Gastrocnemius medialis (tissue), 4 donors: ENCODE results near the gene CCDC169. TPM values are rescaled to one million over a fixed set of nuclear protein-coding genes. Genes with fewer than 3 reads are reported as not detected.

Experiments
- ATAC-seq, 2 donors: fragments of 150-250 bp; one replicate each; pipeline ENCODE4 v1.9.1; 2016
- DNase-seq, 2 donors: peaks; one replicate each; pipeline ENCODE4 v3.0.0-alpha.2; 2019
- H3K27ac ChIP-seq, 4 donors: fragments of 200-600 bp; sonication (generic); 1 replicate in 1 of 4; 2 replicates in 3 of 4; pipeline ENCODE4 v1.5.1; 2016 to 2018; ENCODE audit warnings: mild to moderate bottlenecking in 2 of 4, moderate library complexity in 1 of 4
- H3K27me3 ChIP-seq, 3 donors: fragments of 200-600 bp; sonication (generic) in 2 of 3; 1 replicate in 1 of 3; 2 replicates in 2 of 3; pipeline versions ENCODE4 v1.5.1 to v1.6.0; 2016 to 2019; ENCODE audit warnings: mild to moderate bottlenecking in 1 of 3, moderate library complexity in 1 of 3
- H3K36me3 ChIP-seq, 2 donors: fragments of 200-600 bp; sonication (generic) in 1 of 2; one replicate each; pipeline ENCODE4 v1.5.1; 2017 to 2018
- H3K4me1 ChIP-seq, 2 donors: fragments of 200-600 bp; sonication (generic) in 1 of 2; one replicate each; pipeline ENCODE4 v1.5.1; 2016 to 2017; ENCODE audit warnings: mild to moderate bottlenecking in 2 of 2
- H3K4me3 ChIP-seq, 4 donors: fragments of 200-600 bp; sonication (generic) in 3 of 4; 1 replicate in 1 of 4; 2 replicates in 3 of 4; pipeline ENCODE4 v1.5.1; 2016 to 2019; ENCODE audit warnings: mild to moderate bottlenecking in 2 of 4
- H3K9me3 ChIP-seq, 3 donors: fragments of 200-600 bp; sonication (generic) in 2 of 3; 1 replicate in 1 of 3; 2 replicates in 2 of 3; pipeline ENCODE4 v1.5.1; 2016 to 2019
- CTCF ChIP-seq, 5 experiments: fragments of 450-650 bp in 3 of 5; fragments of 200-600 bp in 2 of 5; sonication (generic) in 2 of 5; IDR thresholded peaks in 4 of 5; conservative IDR thresholded peaks in 1 of 5; 1 replicate in 4 of 5; 2 replicates in 1 of 5; pipeline ENCODE4 v1.5.1; 2016 to 2019; ENCODE audit warnings: antibody characterized with exemption in 5 of 5, mild to moderate bottlenecking in 3 of 5, moderate library complexity in 3 of 5
- POLR2A ChIP-seq, 2 donors: fragments of 450-650 bp; IDR thresholded peaks; one replicate each; pipeline ENCODE4 v1.6.1; 2017; ENCODE audit warnings: antibody characterized with exemption in 2 of 2, mild to moderate bottlenecking in 2 of 2, moderate library complexity in 2 of 2
- in situ Hi-C, 4 donors: fragments of 200-750 bp; cut with MboI; loops; one replicate each; pipeline versions ENCODE4 v1.15.0 to v1.8.0; 2017; ENCODE audit warnings: low sequenced_read_pairs in 4 of 4
- intact Hi-C: fragments of 100-400 bp; cut with DNase I; formaldehyde crosslinking; loops from one replicate; pipeline ENCODE4 v1.15.1; 2023; ENCODE audit warnings: low total_unique reads
- total RNA-seq, 4 donors: library from RNA; depleted of rRNA; stranded (reverse); fragments of >200 nt; gene quantifications; one replicate each; pipeline versions ENCODE4 v1.1.0 to v1.2.3, GENCODE V29; 2016

The CCDC169 gene
- total RNA-seq, 4 donors from 2014 or later = 0.10 to 1.7 TPM; not detected in 2

GRCh38 chr13:36244073-36244472 lies 53.5 kb downstream of the CCDC169 start:
- H3K36me3 ChIP-seq = no peaks in the 10 kb centered on the region

GRCh38 chr13:36242761-36243160 lies 54.9 kb downstream of the CCDC169 start:
- DNase-seq (no peak), ATAC-seq (no peak)
- TF ChIP-seq POLR2A (IDR thresholded peaks at IDR 0.05) = no peak
- TF ChIP-seq CTCF (IDR thresholded peaks at IDR 0.05 in 4 of 5, conservative IDR thresholded peaks at IDR 0.05 in 1 of 5) = no peak
- no peak overlapping the region for H3K4me3 ChIP-seq
- no peak overlapping the region for H3K27ac ChIP-seq
- no peaks in the 10 kb centered on the region for H3K27me3 ChIP-seq
- H3K36me3 ChIP-seq = no peaks in the 10 kb centered on the region
- no peaks in the 10 kb centered on the region for H3K4me1 ChIP-seq
- in situ Hi-C loops = no loop called here
- intact Hi-C loops = no loop called here
- no peaks in the 10 kb centered on the region for H3K9me3 ChIP-seq

More at GRCh38 chr13:36244073-36244472, 53.5 kb downstream of the CCDC169 start:
- in situ Hi-C loops (no loop called here), intact Hi-C loops (no loop called here)
- TF ChIP-seq POLR2A (IDR thresholded peaks at IDR 0.05) (no peak), CTCF (IDR thresholded peaks at IDR 0.05 in 4 of 5, conservative IDR thresholded peaks at IDR 0.05 in 1 of 5) (no peak)
- ATAC-seq = no peak
- Histone ChIP-seq H3K4me1 (no peaks in the 10 kb centered on the region), H3K27me3 (no peaks in the 10 kb centered on the region), H3K9me3 (no peaks in the 10 kb centered on the region), H3K4me3 (no peak overlapping the region), H3K27ac (no peak overlapping the region)
- DNase-seq = no peak

- no peak overlapping the region for H3K4me3 ChIP-seq
- H3K4me1 ChIP-seq = no peaks in the 10 kb centered on the region
- no peak for ATAC-seq
- TF ChIP-seq POLR2A (IDR thresholded peaks at IDR 0.05) (no peak), CTCF (IDR thresholded peaks at IDR 0.05 in 4 of 5, conservative IDR thresholded peaks at IDR 0.05 in 1 of 5) (no peak)
- no peaks in the 10 kb centered on the region for H3K9me3 ChIP-seq
- in situ Hi-C loops (no loop called here), intact Hi-C loops (no loop called here)
- H3K36me3 ChIP-seq = no peaks in the 10 kb centered on the region
- no peak for DNase-seq
- H3K27me3 ChIP-seq = no peaks in the 10 kb centered on the region
- H3K27ac ChIP-seq = no peak overlapping the region
These were observed 66.4 kb downstream of the CCDC169 start for GRCh38 chr13:36231236-36231635.

GRCh38 chr13:36224730-36225129 lies 72.9 kb downstream of the CCDC169 start:
- Histone ChIP-seq H3K27me3 (no peaks in the 10 kb centered on the region), H3K9me3 (no peaks in the 10 kb centered on the region), H3K4me3 (no peak overlapping the region), H3K36me3 (no peaks in the 10 kb centered on the region), H3K27ac (no peak overlapping the region), H3K4me1 (no peaks in the 10 kb centered on the region)
- ATAC-seq (no peak), DNase-seq (no peak)
- no peak for TF ChIP-seq POLR2A (IDR thresholded peaks at IDR 0.05)
- TF ChIP-seq CTCF (IDR thresholded peaks at IDR 0.05 in 4 of 5, conservative IDR thresholded peaks at IDR 0.05 in 1 of 5) = no peak
- in situ Hi-C loops = no loop called here
- intact Hi-C loops = no loop called here

- H3K27me3 ChIP-seq = no peaks in the 10 kb centered on the region
- H3K4me3 ChIP-seq = no peak overlapping the region
- no peak overlapping the region for H3K27ac ChIP-seq
- intact Hi-C loops (no loop called here), in situ Hi-C loops (no loop called here)
- DNase-seq (no peak), ATAC-seq (no peak)
- no peaks in the 10 kb centered on the region for H3K36me3 ChIP-seq
- no peaks in the 10 kb centered on the region for H3K9me3 ChIP-seq
- no peaks in the 10 kb centered on the region for H3K4me1 ChIP-seq
- TF ChIP-seq POLR2A (IDR thresholded peaks at IDR 0.05) = no peak
These were observed 77.7 kb downstream of the CCDC169 start for GRCh38 chr13:36219883-36220282.
